RWPE2 (cell line): ENCODE results near the gene MELK.
"Not testable (repeated sequence)": the region's sequence is repeated elsewhere in the genome, so short reads cannot be mapped to it uniquely, and the experiment has no call there.

Source experiments
- ATAC-seq: fragments of 200-7000 bp; cut with Tn5 transposase; 3 replicates; pipeline ENCODE4 v1.9.1; 2021; ENCODE audit warnings: low read depth
- DNase-seq: peaks from one replicate; pipeline ENCODE4 v3.0.0-alpha.2; 2020; ENCODE audit warnings: low spot score
- H3K27ac ChIP-seq: fragments of 450-650 bp; 2 replicates; pipeline ENCODE4 v1.5.1; 2017; ENCODE audit warnings: mild to moderate bottlenecking; ENCODE audit not compliant: poor library complexity, severe bottlenecking
- H3K27me3 ChIP-seq: fragments of 250-450 bp; sonication (Bioruptor Pico); 2 replicates; pipeline ENCODE4 v1.5.1; 2021; ENCODE audit warnings: mild to moderate bottlenecking, moderate library complexity; ENCODE audit not compliant: insufficient read depth, poor library complexity, severe bottlenecking
- H3K36me3 ChIP-seq: fragments of 250-450 bp; sonication (Bioruptor Pico); 2 replicates; pipeline ENCODE4 v1.5.1; 2020; ENCODE audit warnings: low read depth, mild to moderate bottlenecking, moderate library complexity
- H3K4me1 ChIP-seq: fragments of 250-450 bp; sonication (Bioruptor Pico); 2 replicates; pipeline ENCODE4 v1.5.1; 2021; ENCODE audit warnings: mild to moderate bottlenecking, moderate library complexity; ENCODE audit not compliant: insufficient read depth, poor library complexity, severe bottlenecking
- H3K4me3 ChIP-seq: fragments of 250-450 bp; sonication (Bioruptor Pico); 2 replicates; pipeline ENCODE4 v1.5.1; 2021; ENCODE audit warnings: mild to moderate bottlenecking, moderate library complexity; ENCODE audit not compliant: severe bottlenecking
- H3K9me3 ChIP-seq: fragments of 250-450 bp; sonication (Bioruptor Pico); 2 replicates; pipeline ENCODE4 v1.5.1; 2021; ENCODE audit warnings: mild to moderate bottlenecking, moderate library complexity; ENCODE audit not compliant: severe bottlenecking
- CTCF ChIP-seq: fragments of 450-650 bp; IDR thresholded peaks from one replicate; pipeline ENCODE4 v1.5.1; 2017; ENCODE audit warnings: mild to moderate bottlenecking, moderate library complexity; ENCODE audit not compliant: poor library complexity, severe bottlenecking

MELK gene

GRCh38 chr9:36560771-36561170, 11.9 kb upstream of the MELK start:
- H3K36me3 ChIP-seq: no peaks in the 10 kb centered on the region
- H3K9me3 ChIP-seq: no peaks in the 10 kb centered on the region
- TF ChIP-seq CTCF: no peak
- no peak overlapping the region for H3K4me3 ChIP-seq
- no peaks in the 10 kb centered on the region for H3K27me3 ChIP-seq
- H3K4me1 ChIP-seq: peaks cover 5% of the 10 kb centered on the region
- H3K27ac ChIP-seq: no peak overlapping the region
- ATAC-seq: no peak
- DNase-seq: no peak

GRCh38 chr9:36562801-36563200, 9.9 kb upstream of the MELK start:
- H3K4me3 ChIP-seq, H3K9me3 ChIP-seq, H3K27me3 ChIP-seq, DNase-seq, H3K27ac ChIP-seq, H3K36me3 ChIP-seq, ATAC-seq: not testable (repeated sequence)
- peaks cover 13% of the 10 kb centered on the region for H3K4me1 ChIP-seq

DNA sequence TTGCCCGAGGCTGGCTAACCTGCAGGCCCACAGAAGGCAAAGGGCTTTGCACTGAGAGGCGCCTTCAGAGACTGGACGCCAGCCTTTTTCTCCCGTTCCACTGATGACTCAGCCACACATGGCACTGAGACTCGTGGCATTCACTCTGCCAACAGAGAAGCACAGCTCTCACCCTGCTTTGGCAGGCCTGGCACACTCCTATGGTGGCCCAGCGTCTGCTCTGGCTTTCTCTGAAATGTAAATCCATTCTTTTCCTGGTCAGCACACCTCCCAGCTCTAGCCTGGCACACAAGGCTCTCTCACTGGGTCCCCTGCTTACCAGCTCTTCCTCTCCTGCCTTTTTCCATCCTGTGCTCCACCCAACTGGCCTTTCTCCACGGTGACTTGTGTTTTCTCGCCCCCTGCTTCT, 5.9 kb upstream of the MELK start:
- H3K9me3 ChIP-seq: no peaks in the 10 kb centered on the region
- no peaks in the 10 kb centered on the region for H3K36me3 ChIP-seq
- no peak overlapping the region for H3K4me3 ChIP-seq
- no peak overlapping the region for H3K27ac ChIP-seq
- TF ChIP-seq CTCF: no peak
- H3K4me1 ChIP-seq: peaks cover 8% of the 10 kb centered on the region
- DNase-seq (no peak), ATAC-seq (peak; percentile 66; the same call in 2 of the 3 replicates)
- no peaks in the 10 kb centered on the region for H3K27me3 ChIP-seq

DNA sequence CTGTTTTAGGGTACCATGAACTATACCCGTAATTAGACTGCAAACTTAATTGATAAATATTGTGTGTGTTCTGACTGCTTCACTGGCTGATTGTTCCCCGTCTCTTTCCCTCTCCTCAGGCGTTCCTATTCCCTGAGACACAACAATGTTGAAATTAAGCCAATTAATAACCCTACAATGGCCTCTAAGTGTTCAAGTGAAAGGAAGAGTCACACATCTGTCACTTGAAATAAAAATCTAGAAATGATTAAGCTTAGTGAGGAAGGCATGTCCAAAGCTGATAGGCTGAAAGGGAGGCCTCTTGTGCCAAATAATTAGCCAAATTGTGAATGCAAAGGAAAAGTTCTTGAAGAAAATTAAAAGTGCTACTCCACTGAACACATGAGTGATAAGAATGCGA, 4.0 kb upstream of the MELK start:
- not testable (repeated sequence) for H3K4me3 ChIP-seq, H3K9me3 ChIP-seq, ATAC-seq, H3K36me3 ChIP-seq, H3K27ac ChIP-seq, H3K27me3 ChIP-seq, H3K4me1 ChIP-seq, DNase-seq

DNA sequence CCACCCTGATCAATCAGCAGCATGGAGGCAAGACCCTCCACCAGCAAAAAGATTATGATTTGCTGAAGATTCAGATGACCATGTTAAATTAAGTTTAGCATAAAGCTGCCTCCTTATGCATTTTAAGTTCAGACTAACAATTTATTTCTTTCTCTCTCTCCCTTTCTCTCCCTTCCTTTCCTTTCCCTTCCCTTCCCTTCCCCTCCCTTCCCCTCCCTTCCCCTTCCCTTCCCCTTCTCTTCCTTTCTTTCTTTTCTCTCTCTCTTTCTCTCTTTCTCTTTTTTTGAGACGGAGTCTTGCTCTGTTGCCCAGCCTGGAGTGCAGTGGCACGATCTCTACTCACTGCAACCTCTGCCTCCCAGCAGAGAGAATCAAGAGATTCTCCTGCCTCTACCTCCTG, 1.4 kb upstream of the MELK start:
- Histone ChIP-seq H3K4me1 (peaks cover 22% of the 10 kb centered on the region), H3K27me3 (no peaks in the 10 kb centered on the region), H3K27ac (no peak overlapping the region), H3K4me3 (no peak overlapping the region), H3K36me3 (peaks cover 27% of the 10 kb centered on the region), H3K9me3 (no peaks in the 10 kb centered on the region)
- ATAC-seq (no peak), DNase-seq (no peak)
- no peak for TF ChIP-seq CTCF

DNA sequence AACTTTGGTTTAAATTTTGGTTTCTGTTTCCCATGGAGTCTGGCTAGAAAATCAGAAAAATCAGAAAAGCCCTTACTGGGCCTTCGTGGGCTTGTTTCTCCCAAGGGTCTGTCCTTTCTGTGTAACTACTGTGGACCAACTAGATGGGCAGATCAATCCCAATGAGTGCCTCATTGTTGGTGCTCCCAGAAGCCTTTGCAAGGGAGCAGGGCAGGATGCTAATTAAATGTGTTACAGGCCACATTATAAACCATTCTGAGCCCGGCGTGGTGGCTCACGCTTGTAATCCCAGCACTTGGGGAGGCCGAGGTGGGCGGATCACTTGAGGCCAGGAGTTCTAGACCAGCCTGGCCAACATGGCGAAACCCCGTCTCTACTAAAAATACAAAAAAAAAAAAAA, 1.4 kb downstream of the MELK start:
- H3K4me1 ChIP-seq: peaks cover 17% of the 10 kb centered on the region
- DNase-seq, H3K27me3 ChIP-seq, H3K9me3 ChIP-seq, ATAC-seq: not testable (repeated sequence)
- H3K27ac ChIP-seq: peak overlapping the region; percentile 68
- H3K4me3 ChIP-seq: peak overlapping the region; percentile 96
- H3K36me3 ChIP-seq: peaks cover 52% of the 10 kb centered on the region
